ENCODE measurements around the gene ZNF678.
"Not testable (repeated sequence)": the region's sequence is repeated elsewhere in the genome, so short reads cannot be mapped to it uniquely, and the experiment has no call there.

The ZNF678 gene

GRCh38 chr1:227607336-227607898, 44.1 kb downstream of the ZNF678 start:
- no peak for DNase-seq

- DNase-seq, result no peak
Measured at GRCh38 chr1:227612658-227613057, 49.3 kb downstream of the ZNF678 start.

- DNase-seq, result no peak
Measured at GRCh38 chr1:227613526-227613925, 50.2 kb downstream of the ZNF678 start.

- no peak for DNase-seq
Measured at GRCh38 chr1:227621211-227621610, 57.9 kb downstream of the ZNF678 start.

GRCh38 chr1:227622739-227623475, 59.6 kb downstream of the ZNF678 start:
- no peak for DNase-seq

GRCh38 chr1:227632325-227632724, 69.0 kb downstream of the ZNF678 start:
- no peak for DNase-seq

- no peak for DNase-seq
Measured at GRCh38 chr1:227635596-227635995, 72.2 kb downstream of the ZNF678 start.

- no peak for DNase-seq
Measured at GRCh38 chr1:227654431-227654830, 91.1 kb downstream of the ZNF678 start.

GRCh38 chr1:227654858-227655752, 91.7 kb downstream of the ZNF678 start:
- DNase-seq, result no peak

GRCh38 chr1:227661495-227661894, 98.1 kb downstream of the ZNF678 start:
- no peak for DNase-seq

- DNase-seq, result no peak
Measured at GRCh38 chr1:227662933-227663332, 99.6 kb downstream of the ZNF678 start.

GRCh38 chr1:227666286-227666685, 102.9 kb downstream of the ZNF678 start:
- no peak for DNase-seq

GRCh38 chr1:227673441-227673840, 110.1 kb downstream of the ZNF678 start:
- DNase-seq, result no peak

- DNase-seq, result no peak
Measured at GRCh38 chr1:227685807-227686206, 122.5 kb downstream of the ZNF678 start.

- DNase-seq, result no peak
Measured at GRCh38 chr1:227697321-227697864, 134.0 kb downstream of the ZNF678 start.

- not testable (repeated sequence) for DNase-seq
Measured at GRCh38 chr1:227701631-227702030, 138.3 kb downstream of the ZNF678 start.

- no peak for DNase-seq
Measured at GRCh38 chr1:227707846-227708245, 144.5 kb downstream of the ZNF678 start.

- DNase-seq, result no peak
Measured at GRCh38 chr1:227709451-227709850, 146.1 kb downstream of the ZNF678 start.

GRCh38 chr1:227710474-227710873, 147.1 kb downstream of the ZNF678 start:
- not testable (repeated sequence) for DNase-seq

- no peak for DNase-seq
Measured at GRCh38 chr1:227712648-227713047, 149.3 kb downstream of the ZNF678 start.

- DNase-seq, result no peak
Measured at GRCh38 chr1:227718932-227719331, 155.6 kb downstream of the ZNF678 start.

GRCh38 chr1:227723474-227723873, 160.1 kb downstream of the ZNF678 start:
- no peak for DNase-seq

GRCh38 chr1:227725046-227725445, 161.7 kb downstream of the ZNF678 start:
- no peak for DNase-seq

Measured in T1000 (cell line).